ENCODE measurements around the gene BTBD2.

DNA sequence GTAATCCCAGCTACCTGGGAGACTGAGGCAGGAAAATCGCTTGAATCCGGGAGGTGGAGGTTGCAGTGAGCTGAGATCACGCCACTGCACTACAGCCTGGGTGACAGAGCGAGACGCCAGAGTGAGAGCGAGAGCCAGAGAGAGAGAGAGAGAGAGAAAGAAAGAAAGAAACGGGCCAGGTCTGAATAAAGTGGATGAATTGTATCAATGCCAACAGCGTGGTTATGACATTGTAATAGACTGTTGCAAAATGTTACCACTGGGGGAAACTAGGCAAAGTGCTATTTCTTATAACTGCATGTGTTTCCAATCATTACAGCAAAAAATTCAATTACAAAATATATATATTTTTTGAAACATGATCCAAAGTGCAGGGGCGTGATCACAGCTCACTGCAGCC lies 11.8 kb upstream of the BTBD2 start:
- TF ChIP-seq POLR2A (IDR thresholded peaks at IDR 0.05; ENCODE audit: low read depth, low read length) (no peak), POLR2AphosphoS5 (IDR thresholded peaks at IDR 0.05; ENCODE audit: low read depth, low read length) (no peak), TAF1 (IDR thresholded peaks at IDR 0.05; ENCODE audit: borderline replicate concordance, low read depth, low read length) (no peak)
